Measurements from ENCODE around the gene SEL1L3. TPM values are rescaled to one million over a fixed set of nuclear protein-coding genes. Genes with fewer than 3 reads are reported as not detected.

SEL1L3 gene
- total RNA-seq, 1 donor from 2014 or later: 8.3 TPM

- intact Hi-C loops (cut with DNase I): no loop called here
- H3K4me1 ChIP-seq: no peaks in the 10 kb centered on the region
- DNase-seq (ENCODE audit: extremely low spot score in 2 of 2): no peak
- no peak overlapping the region for H3K27ac ChIP-seq
- H3K27me3 ChIP-seq: no peaks in the 10 kb centered on the region
- no peak overlapping the region for H3K4me3 ChIP-seq
- no peaks in the 10 kb centered on the region for H3K36me3 ChIP-seq
- H3K9me3 ChIP-seq: no peaks in the 10 kb centered on the region
- TF ChIP-seq POLR2A (IDR thresholded peaks at IDR 0.05) (no peak), CTCF (IDR thresholded peaks at IDR 0.05) (no peak), POLR2AphosphoS5 (IDR thresholded peaks at IDR 0.05; ENCODE audit: insufficient read depth in 1 of 2, low read depth in 1 of 2) (no peak)
Observed at GRCh38 chr4:25750874-25751273, 111.9 kb downstream of the SEL1L3 start.

GRCh38 chr4:25749150-25749794, 113.5 kb downstream of the SEL1L3 start:
- DNase-seq (ENCODE audit: extremely low spot score in 2 of 2): no peak
- TF ChIP-seq CTCF (IDR thresholded peaks at IDR 0.05) (no peak), POLR2A (IDR thresholded peaks at IDR 0.05) (no peak)
- intact Hi-C loops (cut with DNase I): no loop called here
- Histone ChIP-seq H3K36me3 (no peaks in the 10 kb centered on the region), H3K9me3 (no peaks in the 10 kb centered on the region), H3K27ac (no peak overlapping the region), H3K4me1 (no peaks in the 10 kb centered on the region), H3K4me3 (no peak overlapping the region), H3K27me3 (no peaks in the 10 kb centered on the region)

GRCh38 chr4:25743971-25744370, 118.8 kb downstream of the SEL1L3 start:
- H3K27ac ChIP-seq: no peak overlapping the region
- no peaks in the 10 kb centered on the region for H3K36me3 ChIP-seq
- no peak for TF ChIP-seq POLR2A (IDR thresholded peaks at IDR 0.05)
- TF ChIP-seq POLR2AphosphoS5 (IDR thresholded peaks at IDR 0.05; ENCODE audit: insufficient read depth in 1 of 2, low read depth in 1 of 2): no peak
- TF ChIP-seq CTCF (IDR thresholded peaks at IDR 0.05): no peak
- intact Hi-C loops (cut with DNase I): no loop called here
- no peaks in the 10 kb centered on the region for H3K4me1 ChIP-seq
- no peaks in the 10 kb centered on the region for H3K27me3 ChIP-seq
- no peak for DNase-seq (ENCODE audit: extremely low spot score in 2 of 2)
- no peaks in the 10 kb centered on the region for H3K9me3 ChIP-seq
- H3K4me3 ChIP-seq: no peak overlapping the region

- no peaks in the 10 kb centered on the region for H3K27me3 ChIP-seq
- DNase-seq (ENCODE audit: extremely low spot score in 2 of 2): no peak
- intact Hi-C loops (cut with DNase I): no loop called here
Observed at GRCh38 chr4:25729564-25729963, 133.2 kb downstream of the SEL1L3 start.

More at GRCh38 chr4:25729564-25729963, 133.2 kb downstream of the SEL1L3 start:
- Histone ChIP-seq H3K27ac (no peak overlapping the region), H3K36me3 (no peaks in the 10 kb centered on the region), H3K4me1 (no peaks in the 10 kb centered on the region), H3K9me3 (no peaks in the 10 kb centered on the region), H3K4me3 (no peak overlapping the region)
- TF ChIP-seq CTCF (IDR thresholded peaks at IDR 0.05): no peak
- no peak for TF ChIP-seq POLR2A (IDR thresholded peaks at IDR 0.05)
- no peak for TF ChIP-seq POLR2AphosphoS5 (IDR thresholded peaks at IDR 0.05; ENCODE audit: insufficient read depth in 1 of 2, low read depth in 1 of 2)
